Mesenchymal stem cell (in vitro differentiated cells and primary cell): ENCODE results near the gene ZMYM3.

Source experiments
- DNase-seq: peaks from one replicate; pipeline ENCODE4 v3.0.0-alpha.2; 2013
- H2AFZ ChIP-seq: one replicate; pipeline ENCODE4 v1.6.1; 2013; ENCODE audit warnings: low read depth, mild to moderate bottlenecking, control low read depth, inconsistent platforms, low read length, moderate library complexity
- H2AK5ac ChIP-seq: 2 replicates; pipeline ENCODE4 v1.6.1; 2013; ENCODE audit warnings: low read length, moderate library complexity, mild to moderate bottlenecking, inconsistent platforms; ENCODE audit not compliant: severe bottlenecking
- H2BK120ac ChIP-seq: one replicate; pipeline ENCODE4 v1.6.1; 2013; ENCODE audit warnings: low read depth, mild to moderate bottlenecking, inconsistent platforms, low read length, moderate library complexity
- H2BK12ac ChIP-seq, 2 experiments: one replicate each; pipeline ENCODE4 v1.6.1; 2013; ENCODE audit warnings: inconsistent platforms in 2 of 2, low read length in 2 of 2, mild to moderate bottlenecking in 2 of 2, moderate library complexity in 2 of 2, control low read depth in 1 of 2
- H2BK15ac ChIP-seq: one replicate; pipeline ENCODE4 v1.6.1; 2013; ENCODE audit warnings: mild to moderate bottlenecking, low read depth, inconsistent platforms; ENCODE audit not compliant: poor library complexity, severe bottlenecking
- H2BK5ac ChIP-seq: 2 replicates; pipeline ENCODE4 v1.6.1; 2013; ENCODE audit warnings: low read depth, mild to moderate bottlenecking, low read length, control low read depth, inconsistent platforms; ENCODE audit not compliant: poor library complexity, severe bottlenecking
- H3K14ac ChIP-seq, 2 experiments: one replicate each; pipeline ENCODE4 v1.6.1; 2013; ENCODE audit warnings: inconsistent platforms in 2 of 2, low read length in 2 of 2, control low read depth in 1 of 2, mild to moderate bottlenecking in 1 of 2, moderate library complexity in 1 of 2
- H3K18ac ChIP-seq, 2 experiments: one replicate each; pipeline ENCODE4 v1.6.1; 2013; ENCODE audit warnings: inconsistent platforms in 2 of 2, low read length in 2 of 2, control low read depth in 1 of 2, low read depth in 1 of 2, mild to moderate bottlenecking in 1 of 2
- H3K23ac ChIP-seq, 2 experiments: one replicate each; pipeline ENCODE4 v1.6.1; 2013; ENCODE audit warnings: inconsistent platforms in 2 of 2, low read length in 2 of 2, mild to moderate bottlenecking in 2 of 2, moderate library complexity in 2 of 2, control low read depth in 1 of 2
- H3K27ac ChIP-seq: 2 replicates; pipeline ENCODE4 v1.5.1; 2013; ENCODE audit warnings: mild to moderate bottlenecking, moderate library complexity, low read length, control low read depth, inconsistent platforms; ENCODE audit not compliant: poor library complexity, severe bottlenecking
- H3K27me3 ChIP-seq, 2 experiments: 2 replicates each; pipeline versions ENCODE4 v1.6.1 to v1.7.0; 2013; ENCODE audit warnings: low read length in 2 of 2, mild to moderate bottlenecking in 2 of 2, moderate library complexity in 2 of 2, control low read depth in 1 of 2, inconsistent platforms in 1 of 2; ENCODE audit not compliant: control insufficient read depth in 1 of 2, insufficient read depth in 1 of 2
- H3K36me3 ChIP-seq, 2 experiments: 2 replicates each; pipeline versions ENCODE4 v1.6.1 to v1.7.0; 2013; ENCODE audit warnings: low read length in 2 of 2, control low read depth in 1 of 2, inconsistent platforms in 1 of 2, low read depth in 1 of 2, mild to moderate bottlenecking in 1 of 2; ENCODE audit not compliant: insufficient read depth in 2 of 2, control insufficient read depth in 1 of 2
- H3K4ac ChIP-seq, 2 experiments: one replicate each; pipeline ENCODE4 v1.6.1; 2013; ENCODE audit warnings: inconsistent platforms in 2 of 2, low read length in 2 of 2, mild to moderate bottlenecking in 2 of 2, moderate library complexity in 2 of 2, control low read depth in 1 of 2, low read depth in 1 of 2
- H3K4me1 ChIP-seq: 2 replicates; pipeline ENCODE4 v1.6.1; 2013; ENCODE audit warnings: low read depth, low read length, control low read depth; ENCODE audit not compliant: control insufficient read depth, insufficient read depth
- H3K4me2 ChIP-seq: 2 replicates; pipeline ENCODE4 v1.6.1; 2013; ENCODE audit warnings: low read length, mild to moderate bottlenecking, inconsistent platforms; ENCODE audit not compliant: poor library complexity, severe bottlenecking
- H3K4me3 ChIP-seq, 2 experiments: 2 replicates each; pipeline versions ENCODE4 v1.5.1 to v1.7.0; 2013; ENCODE audit warnings: low read length in 2 of 2, mild to moderate bottlenecking in 2 of 2, control low read depth in 1 of 2, low read depth in 1 of 2; ENCODE audit not compliant: insufficient read depth in 1 of 2
- H3K79me1 ChIP-seq: replicated peaks from 2 replicates; pipeline ENCODE4 v1.6.1; 2013; ENCODE audit warnings: mild to moderate bottlenecking, control low read depth, low read length, inconsistent platforms; ENCODE audit not compliant: poor library complexity, severe bottlenecking
- H3K9ac ChIP-seq: 2 replicates; pipeline ENCODE4 v1.7.0; 2013; ENCODE audit warnings: mild to moderate bottlenecking, low read length, moderate library complexity
- H3K9me3 ChIP-seq: 2 replicates; pipeline ENCODE4 v1.7.0; 2013; ENCODE audit warnings: mild to moderate bottlenecking, low read length; ENCODE audit not compliant: control insufficient read depth
- H4K8ac ChIP-seq: one replicate; pipeline ENCODE4 v1.6.1; 2013; ENCODE audit warnings: inconsistent platforms, mild to moderate bottlenecking, low read length, moderate library complexity
- H4K91ac ChIP-seq: one replicate; pipeline ENCODE4 v1.6.1; 2013; ENCODE audit warnings: mild to moderate bottlenecking, low read length, inconsistent platforms
- WGBS: methylation state at CpG from one replicate; pipeline ENCODE4 v1.1.7; 2013; ENCODE audit warnings: mixed read lengths; 5-methylcytosine and 5-hydroxymethylcytosine counted together

The ZMYM3 gene

GRCh38 chrX:71252221-71252620 lies 1.7 kb downstream of the ZMYM3 start:
- Histone ChIP-seq H3K14ac (no peak overlapping the region), H3K18ac (no peak overlapping the region), H3K27me3 (peaks cover 0 to 3% of the 10 kb centered on the region in 2 experiments), H3K79me1 (peaks cover 10% of the 10 kb centered on the region), H3K4me1 (peaks cover 14% of the 10 kb centered on the region), H2AK5ac (no peak overlapping the region), H2BK120ac (no peak overlapping the region), H3K4me3 (peak overlapping the region in 1 of 2 experiments; percentile 85), H3K23ac (peak overlapping the region in 1 of 2 experiments; percentile 35), H2AFZ (no peak overlapping the region), H2BK5ac (no peak overlapping the region), H3K9ac (peak overlapping the region; percentile 87), H4K91ac (no peak overlapping the region), H3K36me3 (peaks cover 34 to 37% of the 10 kb centered on the region in 2 experiments), H2BK15ac (no peak overlapping the region), H3K9me3 (no peaks in the 10 kb centered on the region), H4K8ac (no peak overlapping the region), H2BK12ac (peak overlapping the region in 1 of 2 experiments; percentile 54), H3K4me2 (peak overlapping the region; percentile 76), H3K27ac (no peak overlapping the region), H3K4ac (no peak overlapping the region)
- 78% methylated on average over 2 of the region's 2 CpGs for WGBS
- no peak for DNase-seq

DNA sequence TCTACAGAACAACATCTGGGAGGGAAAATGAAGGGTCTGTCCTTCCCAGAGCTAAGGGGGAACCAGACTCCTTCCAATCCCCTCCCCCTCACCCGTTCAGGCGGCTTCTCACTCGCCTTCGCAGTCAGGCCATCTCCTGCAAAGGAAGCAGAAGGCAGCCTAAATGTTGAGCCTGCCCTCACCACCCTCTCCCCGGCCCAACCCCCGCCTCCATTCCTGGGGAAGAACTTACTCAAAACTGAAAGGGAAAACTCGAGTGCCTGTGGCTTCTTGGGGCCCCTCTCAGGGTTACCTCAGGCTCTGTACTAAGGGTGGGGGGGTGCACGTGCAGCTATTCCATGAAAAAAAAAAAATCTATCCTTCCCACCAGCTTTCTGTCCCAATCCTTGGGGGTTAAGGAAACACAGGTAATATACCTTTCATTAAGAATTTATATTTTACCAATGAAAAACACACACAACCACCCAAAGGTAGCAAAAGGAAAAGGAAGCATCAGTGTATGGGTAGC lies 2.4 kb downstream of the ZMYM3 start:
- Histone ChIP-seq H3K14ac (no peak overlapping the region), H3K4me1 (peaks cover 14% of the 10 kb centered on the region), H3K4me3 (peak overlapping the region in 1 of 2 experiments; percentile 85), H2BK12ac (no peak overlapping the region), H2AK5ac (no peak overlapping the region), H3K79me1 (peaks cover 12% of the 10 kb centered on the region), H2AFZ (no peak overlapping the region), H2BK15ac (no peak overlapping the region), H2BK5ac (no peak overlapping the region), H3K4ac (no peak overlapping the region), H3K18ac (peak overlapping the region in 1 of 2 experiments; percentile 34), H3K4me2 (no peak overlapping the region), H3K36me3 (peaks cover 40 to 41% of the 10 kb centered on the region in 2 experiments), H3K23ac (no peak overlapping the region), H4K8ac (no peak overlapping the region), H3K9ac (no peak overlapping the region), H4K91ac (no peak overlapping the region), H3K9me3 (no peaks in the 10 kb centered on the region), H2BK120ac (no peak overlapping the region), H3K27me3 (peaks cover 0 to 3% of the 10 kb centered on the region in 2 experiments), H3K27ac (no peak overlapping the region)
- DNase-seq = peak; percentile 18
- 10% methylated on average over 2 of the region's 8 CpGs for WGBS

- Histone ChIP-seq H3K36me3 (peaks cover 46 to 47% of the 10 kb centered on the region in 2 experiments), H3K18ac (no peak overlapping the region), H3K9me3 (no peaks in the 10 kb centered on the region), H2BK120ac (no peak overlapping the region), H3K4me1 (peaks cover 14% of the 10 kb centered on the region), H3K4me2 (no peak overlapping the region), H2AK5ac (no peak overlapping the region), H4K8ac (no peak overlapping the region), H2BK5ac (no peak overlapping the region), H2AFZ (no peak overlapping the region), H4K91ac (no peak overlapping the region), H3K14ac (no peak overlapping the region), H3K27me3 (peaks cover 0 to 3% of the 10 kb centered on the region in 2 experiments), H3K79me1 (peaks cover 12% of the 10 kb centered on the region), H2BK12ac (no peak overlapping the region), H2BK15ac (no peak overlapping the region), H3K27ac (no peak overlapping the region), H3K9ac (no peak overlapping the region), H3K23ac (no peak overlapping the region), H3K4ac (no peak overlapping the region), H3K4me3 (no peak overlapping the region)
- DNase-seq = no peak
- WGBS = 96% methylated on average over 8 of the region's 9 CpGs
These were observed 3.1 kb downstream of the ZMYM3 start for GRCh38 chrX:71250841-71251240.

GRCh38 chrX:71245159-71245558 lies 8.8 kb downstream of the ZMYM3 start:
- H3K36me3 ChIP-seq = peaks cover 89 to 96% of the 10 kb centered on the region in 2 experiments
- H3K27ac ChIP-seq = no peak overlapping the region
- H4K8ac ChIP-seq = no peak overlapping the region
- no peak overlapping the region for H2BK12ac ChIP-seq
- H2BK15ac ChIP-seq = no peak overlapping the region
- no peak for DNase-seq
- no peak overlapping the region for H2BK120ac ChIP-seq
- H3K14ac ChIP-seq = no peak overlapping the region
- H3K4ac ChIP-seq = no peak overlapping the region
- peaks cover 4% of the 10 kb centered on the region for H3K9me3 ChIP-seq
- H3K79me1 ChIP-seq = peaks cover 18% of the 10 kb centered on the region
- no peak overlapping the region for H2BK5ac ChIP-seq
- no peak overlapping the region for H2AFZ ChIP-seq
- H3K4me2 ChIP-seq = no peak overlapping the region
- no peak overlapping the region for H4K91ac ChIP-seq
- H3K4me1 ChIP-seq = no peaks in the 10 kb centered on the region
- no peak overlapping the region for H3K18ac ChIP-seq
- H3K23ac ChIP-seq = no peak overlapping the region
- no peak overlapping the region for H3K9ac ChIP-seq
- peaks cover 0 to 4% of the 10 kb centered on the region in 2 experiments for H3K27me3 ChIP-seq
- H2AK5ac ChIP-seq = no peak overlapping the region
- H3K4me3 ChIP-seq = no peak overlapping the region
- WGBS = 98% methylated on average over 2 of the region's 2 CpGs
